B cell (primary cell): ENCODE results near the gene SIRPG. TPM values are rescaled to one million over a fixed set of nuclear protein-coding genes. Genes with fewer than 3 reads are reported as not detected.

Source experiments
- ATAC-seq: fragments of 200-7000 bp; cut with Tn5 transposase; one replicate; pipeline ENCODE4 v1.10.0; 2021; ENCODE audit warnings: low read depth, mild to moderate bottlenecking, moderate number of reproducible peaks, moderate library complexity
- CTCF ChIA-PET: fragments of 350-600 bp; sonication (Branson Sonifier 250); formaldehyde crosslinking; loops from one replicate; lab custom pipeline; 2021; ENCODE audit warnings: antibody characterized with exemption, inconsistent platforms; lab: Charles Lee
- POLR2A ChIA-PET: fragments of 350-600 bp; sonication (Branson Sonifier 250); formaldehyde crosslinking; loops from one replicate; lab custom pipeline; 2021; ENCODE audit warnings: antibody characterized with exemption; lab: Charles Lee
- DNase-seq: peaks from one replicate; pipeline ENCODE4 v3.0.0; 2013
- H2AFZ ChIP-seq: 2 replicates; pipeline ENCODE4 v1.6.1; 2012; ENCODE audit warnings: mild to moderate bottlenecking, low read depth, low read length; ENCODE audit not compliant: insufficient read depth, poor library complexity, severe bottlenecking
- H3K27ac ChIP-seq, 2 donors: 1 replicate in 1 of 2; 2 replicates in 1 of 2; pipeline ENCODE4 v1.5.1; 2012 to 2013; ENCODE audit warnings: low read length in 2 of 2, mild to moderate bottlenecking in 2 of 2, moderate library complexity in 1 of 2
- H3K27me3 ChIP-seq, 4 experiments: fragments of 200-600 bp in 1 of 4; sonication (generic) in 1 of 4; replicated peaks in 1 of 4; 1 replicate in 2 of 4; 2 replicates in 2 of 4; pipeline versions ENCODE4 v1.6.1 to v1.7.0; 2013 to 2016; ENCODE audit warnings: low read length in 3 of 4, mild to moderate bottlenecking in 2 of 4, mixed read lengths in 1 of 4, moderate library complexity in 1 of 4; ENCODE audit not compliant: insufficient read depth in 4 of 4, control insufficient read depth in 3 of 4; ENCODE audit errors: control extremely low read depth in 1 of 4
- H3K36me3 ChIP-seq, 2 experiments: replicated peaks in 1 of 2; 1 replicate in 1 of 2; 2 replicates in 1 of 2; pipeline versions ENCODE4 v1.6.1 to v1.7.1; 2013; ENCODE audit warnings: low read length in 1 of 2; ENCODE audit not compliant: insufficient read depth in 2 of 2, control insufficient read depth in 1 of 2; ENCODE audit errors: control extremely low read depth in 1 of 2, extremely low read depth in 1 of 2
- H3K4me1 ChIP-seq, 2 donors: fragments of 200-600 bp in 1 of 2; sonication (generic) in 1 of 2; 1 replicate in 1 of 2; 2 replicates in 1 of 2; pipeline versions ENCODE4 v1.5.1 to v1.6.1; 2013 to 2017; ENCODE audit warnings: low read length in 2 of 2; ENCODE audit not compliant: control insufficient read depth in 2 of 2, insufficient read depth in 2 of 2
- H3K4me2 ChIP-seq: replicated peaks from 2 replicates; pipeline ENCODE3; 2012; ENCODE audit warnings: mild to moderate bottlenecking, low read depth, low read length; ENCODE audit not compliant: poor library complexity, severe bottlenecking
- H3K4me3 ChIP-seq, 5 experiments: fragments of 200-600 bp in 1 of 5; sonication (generic) in 1 of 5; 1 replicate in 3 of 5; 2 replicates in 2 of 5; pipeline versions ENCODE4 v1.5.1 to v1.7.0; 2011 to 2016; ENCODE audit warnings: low read length in 4 of 5, mild to moderate bottlenecking in 4 of 5, low read depth in 2 of 5, control low read depth in 1 of 5, moderate library complexity in 1 of 5; ENCODE audit not compliant: insufficient read depth in 1 of 5; ENCODE audit errors: control extremely low read depth in 1 of 5, extremely low read depth in 1 of 5
- H3K79me2 ChIP-seq: fragments of 200-600 bp; sonication (generic); one replicate; pipeline ENCODE4 v1.6.0; 2016; ENCODE audit warnings: low read length; ENCODE audit not compliant: control insufficient read depth, insufficient read depth
- H3K9ac ChIP-seq: fragments of 200-600 bp; sonication (generic); 2 replicates; pipeline ENCODE4 v1.6.1; 2017; ENCODE audit warnings: mild to moderate bottlenecking, low read length, moderate library complexity
- H3K9me3 ChIP-seq, 3 donors: one replicate each; pipeline versions ENCODE4 v1.6.1 to v1.7.1; 2013; ENCODE audit warnings: low read length in 2 of 3; ENCODE audit not compliant: control insufficient read depth in 2 of 3, insufficient read depth in 1 of 3; ENCODE audit errors: control extremely low read depth in 1 of 3
- H4K20me1 ChIP-seq: 2 replicates; pipeline ENCODE4 v1.6.0; 2012; ENCODE audit warnings: mild to moderate bottlenecking, low read length; ENCODE audit not compliant: insufficient read depth, control insufficient read depth, poor library complexity, severe bottlenecking
- H3K27ac Mint-ChIP-seq: one replicate; pipeline ENCODE4 v1.8.0; 2021; ENCODE audit warnings: mixed read lengths
- H3K27me3 Mint-ChIP-seq: one replicate; pipeline ENCODE4 v1.8.0; 2021; ENCODE audit warnings: mixed read lengths
- H3K4me1 Mint-ChIP-seq: one replicate; pipeline ENCODE4 v1.8.0; 2021; ENCODE audit warnings: mixed read lengths
- H3K4me3 Mint-ChIP-seq: one replicate; pipeline ENCODE4 v1.8.0; 2021; ENCODE audit warnings: mixed read lengths
- H3K9me3 Mint-ChIP-seq: one replicate; pipeline ENCODE4 v1.8.0; 2022; ENCODE audit warnings: mixed read lengths; ENCODE audit not compliant: insufficient read depth
- CTCF ChIP-seq: fragments of 200-600 bp; IDR thresholded peaks from one replicate; pipeline ENCODE4 v1.8.0; 2022; ENCODE audit warnings: antibody characterized with exemption, mild to moderate bottlenecking
- EZH2 ChIP-seq: IDR thresholded peaks from 2 replicates; pipeline ENCODE4 v1.6.1; 2012; ENCODE audit warnings: borderline replicate concordance, low read depth, mild to moderate bottlenecking, moderate library complexity, low read length; ENCODE audit not compliant: insufficient read depth, poor library complexity, severe bottlenecking
- WGBS: methylation state at CpG from one replicate; pipeline ENCODE4 v1.1.5; 2013; ENCODE audit warnings: missing lambda C conversion rate; ENCODE audit not compliant: insufficient coverage; 5-methylcytosine and 5-hydroxymethylcytosine counted together
- intact Hi-C: fragments of 100-400 bp; cut with micrococcal nuclease; formaldehyde crosslinking; loops from one replicate; pipeline ENCODE4 v1.10.0; 2022
- polyA plus RNA-seq: library from polyadenylated mRNA; depleted of rRNA; stranded (reverse); fragments of >200 nt; gene quantifications from 2 replicates; pipeline ENCODE4 v1.2.3, GENCODE V29; 2012
- total RNA-seq, 2 donors: library from RNA; stranded (reverse); fragments of 120-200 nt in 1 of 2; gene quantifications; 1 replicate in 1 of 2; 2 replicates in 1 of 2; pipeline versions ENCODE4 v1.2.3 to v1.2.4, GENCODE V29; 2013 to 2022

SIRPG gene
- total and polyA plus RNA-seq, 2 donors (not counting 1 experiment from before 2014, with no cell fraction given) = 0.09 TPM; not detected in 1

- POLR2A ChIA-PET = no interaction called here
- H3K4me2 ChIP-seq = peak overlapping the region; percentile 55
- 7% methylated on average over 4 of the region's 5 CpGs for WGBS
- H3K9ac ChIP-seq = peak overlapping the region; percentile 33
- no peaks in the 10 kb centered on the region for H3K9me3 ChIP-seq
- ATAC-seq (peak; percentile 31), DNase-seq (no peak)
- peak overlapping the region in 1 of 5 experiments; percentile 5 for H3K4me3 ChIP-seq
- no peaks in the 10 kb centered on the region for H4K20me1 ChIP-seq
- no peak for TF ChIP-seq CTCF
- TF ChIP-seq EZH2 = no peak
- peak overlapping the region; percentile 50 for H3K4me3 Mint-ChIP-seq
- intact Hi-C loops = no loop called here
- H3K27me3 Mint-ChIP-seq = no peaks in the 10 kb centered on the region
- H3K27ac ChIP-seq = peak overlapping the region in 1 of 2 donors; percentile 23
- no peaks in the 10 kb centered on the region for H3K79me2 ChIP-seq
- peak overlapping the region; percentile 39 for H2AFZ ChIP-seq
- CTCF ChIA-PET = no interaction called here
- H3K27ac Mint-ChIP-seq = peak overlapping the region; percentile 46
- H3K9me3 Mint-ChIP-seq = no peaks in the 10 kb centered on the region
- no peaks in the 10 kb centered on the region for H3K36me3 ChIP-seq
- H3K27me3 ChIP-seq = peaks cover 0 to under 1% (median 0%) of the 10 kb centered on the region in 4 experiments
- peaks cover 37% of the 10 kb centered on the region for H3K4me1 Mint-ChIP-seq
- peaks cover 19 to 23% of the 10 kb centered on the region in 2 donors for H3K4me1 ChIP-seq
Measured at GRCh38 chr20:1664911-1665310, 7.3 kb upstream of the SIRPG start.

DNA sequence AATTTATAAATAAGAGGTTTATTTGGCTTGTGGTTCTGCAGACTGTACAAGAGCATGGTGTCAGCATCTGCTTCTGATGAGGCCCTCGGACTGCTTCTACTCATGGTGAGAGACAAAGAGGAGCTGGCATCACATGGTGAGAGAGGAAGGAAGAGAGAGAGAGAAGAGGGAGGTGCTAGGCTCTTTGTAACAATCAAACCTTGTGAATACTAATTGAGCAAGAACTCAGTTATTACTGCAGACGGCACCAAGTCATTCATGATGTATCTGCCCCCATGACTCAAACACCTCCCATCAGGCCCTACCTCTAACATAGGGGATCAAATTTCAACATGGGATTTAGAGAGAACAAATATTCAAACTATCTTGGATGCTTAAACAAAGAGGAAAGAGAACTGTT is 6.3 kb upstream of the SIRPG start:
- Histone ChIP-seq H3K9me3 (no peaks in the 10 kb centered on the region), H3K27me3 (no peaks in the 10 kb centered on the region), H4K20me1 (no peaks in the 10 kb centered on the region), H3K27ac (no peak overlapping the region), H2AFZ (no peak overlapping the region), H3K79me2 (no peaks in the 10 kb centered on the region), H3K9ac (no peak overlapping the region), H3K36me3 (no peaks in the 10 kb centered on the region), H3K4me3 (no peak overlapping the region), H3K4me1 (peaks cover 19 to 23% of the 10 kb centered on the region in 2 donors), H3K4me2 (no peak overlapping the region)
- H3K4me1 Mint-ChIP-seq = peaks cover 37% of the 10 kb centered on the region
- peaks cover 3% of the 10 kb centered on the region for H3K27me3 Mint-ChIP-seq
- no peak for TF ChIP-seq EZH2
- no peak for TF ChIP-seq CTCF
- WGBS = 80% methylated on average over 1 of the region's 2 CpGs
- ChIA-PET POLR2A (no interaction called here), CTCF (no interaction called here)
- H3K4me3 Mint-ChIP-seq = peak overlapping the region; percentile 8
- no peak overlapping the region for H3K27ac Mint-ChIP-seq
- DNase-seq = no peak
- H3K9me3 Mint-ChIP-seq = no peaks in the 10 kb centered on the region
- intact Hi-C loops = no loop called here
- no peak for ATAC-seq
